NCI-H1694 (cell line): ENCODE results near the gene MCM7.

Experiments used
- DNase-seq: peaks from one replicate; lab custom pipeline; 2025; lab: John Stamatoyannopoulos, UW

Gene MCM7

DNA sequence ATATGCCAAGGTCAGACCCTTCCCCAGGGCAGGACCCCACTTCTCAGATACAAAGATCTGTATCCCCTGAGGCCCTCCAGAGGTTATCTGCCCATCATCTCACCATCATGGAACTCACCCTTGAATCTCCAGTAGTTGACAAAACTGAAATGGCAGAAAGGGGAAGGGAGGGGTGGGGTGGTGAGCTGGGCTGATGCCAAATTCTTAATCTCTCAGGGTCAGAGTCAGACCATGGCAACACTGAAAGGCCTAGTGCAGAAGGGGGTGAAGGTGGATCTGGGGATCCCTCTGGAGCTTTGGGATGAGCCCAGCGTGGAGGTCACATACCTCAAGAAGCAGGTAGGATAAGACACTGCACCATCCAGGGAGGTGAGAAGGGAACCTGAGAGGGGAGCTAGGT lies 21.4 kb upstream of the MCM7 start:
- DNase-seq: no peak

- no peak for DNase-seq
These were observed 20.9 kb upstream of the MCM7 start for GRCh38 chr7:100122067-100122466.

- no peak for DNase-seq
These were observed 19.5 kb upstream of the MCM7 start for GRCh38 chr7:100120733-100121036.

- DNase-seq: peak; percentile 66
These were observed 19.0 kb upstream of the MCM7 start for GRCh38 chr7:100119970-100120732.

GRCh38 chr7:100119072-100119969 lies 18.1 kb upstream of the MCM7 start, which contains the start of the genes CNPY4 and TAF6:
TSS of gene CNPY4 (plus strand) at chr7:100119634. CDS start at chr7:100119745, 111 bp downstream.
TSS of gene TAF6 (minus strand) at chr7:100119358. CDS start at chr7:100114209, 5,149 bp downstream.
- DNase-seq: peak; percentile 94

- DNase-seq: no peak
These were observed 17.3 kb upstream of the MCM7 start for GRCh38 chr7:100118388-100119071.

- no peak for DNase-seq
These were observed 13.8 kb upstream of the MCM7 start for GRCh38 chr7:100115026-100115425.

DNA sequence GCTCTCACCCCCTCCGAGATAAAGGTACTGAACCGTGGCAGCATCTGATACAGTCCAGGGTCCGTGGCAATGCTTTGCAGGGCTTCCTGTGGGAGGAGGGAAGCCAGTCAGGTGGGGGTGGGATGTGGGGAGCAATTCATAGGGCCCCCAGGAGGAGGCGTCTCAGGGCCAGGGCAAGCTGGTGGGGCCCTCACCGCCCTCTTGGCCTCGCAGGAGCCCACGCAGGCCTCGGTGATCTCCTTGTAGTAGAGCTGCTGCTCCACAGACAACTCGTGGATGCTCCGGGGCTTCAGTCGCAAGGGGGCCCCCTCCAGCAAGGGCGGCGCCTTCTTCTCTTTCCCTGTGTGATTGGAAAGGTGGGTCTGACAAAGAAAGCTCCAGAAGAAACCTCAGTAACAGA lies 10.7 kb upstream of the MCM7 start:
- DNase-seq: no peak

DNA sequence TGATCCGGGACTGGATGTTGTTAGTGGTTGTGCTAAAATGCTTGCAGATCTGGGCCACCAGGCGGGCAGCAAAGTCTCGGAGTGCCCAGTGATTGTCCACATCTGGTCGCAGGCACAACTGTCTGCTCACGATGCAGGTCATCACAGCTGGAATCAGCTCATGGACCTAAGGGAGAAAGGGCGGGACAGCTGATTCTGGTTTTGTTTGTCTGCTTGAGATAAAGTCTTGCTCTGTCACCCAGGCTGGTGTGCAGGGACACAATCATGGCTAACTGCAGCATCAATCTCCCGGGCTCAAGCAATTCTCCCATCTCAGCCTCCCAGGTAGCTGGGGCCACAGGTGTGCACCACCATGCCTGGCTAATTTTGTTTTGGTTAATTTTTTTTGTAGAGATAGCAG lies 10.0 kb upstream of the MCM7 start:
- no peak for DNase-seq

DNA sequence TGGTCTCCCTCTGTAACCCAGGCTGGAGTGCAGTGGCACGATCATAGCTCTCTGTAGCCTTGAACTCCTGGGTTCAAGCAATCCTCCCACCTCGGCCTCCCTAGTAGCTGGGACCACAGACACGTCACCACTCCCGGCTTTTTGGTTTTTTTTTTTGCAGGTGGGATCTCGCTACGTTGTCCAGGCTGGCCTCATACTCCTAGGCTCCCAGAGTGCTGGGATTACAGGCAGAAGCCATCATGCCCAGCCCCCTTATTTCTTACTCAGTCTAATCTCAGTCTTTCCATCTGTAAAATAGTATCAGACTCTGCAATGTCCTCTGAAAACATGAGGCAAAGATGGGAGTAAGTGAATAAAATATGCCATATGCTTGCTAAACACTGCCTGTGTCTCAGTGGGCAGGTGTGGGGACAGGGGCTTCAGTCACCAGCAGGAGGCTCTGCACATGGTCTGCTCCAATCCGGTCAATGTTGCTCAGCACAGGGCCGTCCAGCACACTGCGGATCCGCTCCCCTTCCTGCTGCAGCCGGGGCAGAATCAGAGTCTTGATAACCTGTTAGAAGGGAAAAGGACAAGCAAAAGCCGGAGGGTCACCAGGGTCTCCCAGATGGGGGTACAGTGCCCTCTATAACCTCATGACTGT lies 8.4 kb upstream of the MCM7 start:
- DNase-seq: no peak

DNA sequence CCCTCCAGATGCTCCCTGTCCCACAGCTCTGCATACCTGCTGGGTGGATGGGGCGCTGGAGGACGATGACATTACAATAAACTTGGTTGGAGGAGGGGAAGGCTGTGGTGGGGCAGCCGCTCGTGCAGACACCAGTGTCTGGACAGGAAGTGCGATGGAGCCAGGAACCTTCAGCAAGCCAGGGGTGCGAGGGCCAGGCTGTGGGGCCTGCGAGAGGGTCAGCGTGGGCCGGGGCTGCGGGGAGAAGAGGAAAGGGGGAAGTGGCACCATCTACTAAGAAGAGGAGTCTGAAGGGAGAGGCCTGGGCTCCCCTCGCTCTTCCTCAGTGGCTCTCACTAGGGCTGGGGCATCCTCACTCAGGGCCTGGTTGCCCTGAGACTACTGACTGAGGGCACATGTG lies 6.7 kb upstream of the MCM7 start:
- no peak for DNase-seq

GRCh38 chr7:100107125-100107737 lies 6.0 kb upstream of the MCM7 start:
- DNase-seq: no peak

- DNase-seq: no peak
These were observed 5.4 kb upstream of the MCM7 start for GRCh38 chr7:100106633-100107032.

DNA sequence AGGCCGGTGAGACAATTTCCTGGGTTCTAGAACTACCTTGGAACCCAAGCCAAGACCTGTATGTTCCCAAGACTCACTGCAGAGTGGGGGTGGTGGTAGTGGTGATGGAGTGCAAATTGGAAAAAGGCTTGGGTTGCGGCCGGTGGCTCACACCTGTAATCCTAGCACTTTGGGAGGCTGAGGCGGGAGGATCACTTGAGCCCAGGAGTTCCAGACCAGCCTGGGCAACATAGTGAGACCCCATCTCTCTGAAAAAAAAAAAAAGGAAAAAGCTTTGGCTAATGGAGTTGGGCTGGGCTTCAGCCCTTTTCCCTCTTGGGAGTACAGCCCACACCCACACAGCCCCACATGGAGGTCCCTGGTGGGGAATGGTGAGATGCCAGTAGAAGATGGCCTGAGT lies 4.3 kb upstream of the MCM7 start:
- DNase-seq: no peak

DNA sequence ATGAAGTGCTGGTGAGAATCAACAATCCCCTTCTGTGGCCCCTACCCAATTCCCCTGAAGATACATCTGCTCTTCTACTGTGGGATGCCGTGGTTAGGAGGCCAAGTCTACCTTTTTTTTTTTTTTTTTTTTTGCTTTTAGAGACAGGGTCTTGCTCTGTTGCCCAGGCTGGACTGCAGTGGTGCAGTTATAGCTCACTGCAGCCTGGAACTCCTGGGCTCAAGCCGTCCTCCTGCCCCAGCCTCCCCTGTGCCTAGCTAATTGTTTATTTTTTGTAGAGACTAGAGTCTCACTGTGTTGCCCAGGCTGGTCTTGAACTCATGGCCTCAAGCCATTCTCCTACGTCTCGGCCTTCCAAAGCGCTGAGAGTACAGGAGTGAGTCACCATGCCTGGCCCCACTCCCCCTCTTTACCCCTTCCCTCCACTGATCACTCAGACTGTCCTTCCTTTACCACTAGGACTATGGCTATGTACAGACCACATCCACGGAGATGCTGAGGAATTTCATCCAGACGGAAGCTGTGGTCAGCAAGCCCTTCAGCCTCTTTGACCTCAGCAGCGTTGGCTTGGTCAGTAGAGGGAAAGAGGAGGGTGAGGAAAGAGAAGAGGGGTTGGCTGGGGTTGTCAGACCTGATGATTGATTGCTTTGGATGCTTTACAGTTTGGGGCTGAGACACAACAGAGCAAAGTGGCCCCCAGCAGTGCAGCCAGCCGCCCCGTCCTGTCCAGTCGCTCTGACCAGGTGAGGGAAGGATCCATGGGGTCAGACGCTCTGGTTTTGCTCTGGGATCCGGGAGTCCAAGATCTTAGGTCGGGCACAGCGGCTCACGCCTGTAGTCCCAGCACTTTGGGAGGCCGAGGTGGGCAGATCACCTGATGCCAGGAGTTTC lies 2.0 kb upstream of the MCM7 start:
- DNase-seq: no peak

DNA sequence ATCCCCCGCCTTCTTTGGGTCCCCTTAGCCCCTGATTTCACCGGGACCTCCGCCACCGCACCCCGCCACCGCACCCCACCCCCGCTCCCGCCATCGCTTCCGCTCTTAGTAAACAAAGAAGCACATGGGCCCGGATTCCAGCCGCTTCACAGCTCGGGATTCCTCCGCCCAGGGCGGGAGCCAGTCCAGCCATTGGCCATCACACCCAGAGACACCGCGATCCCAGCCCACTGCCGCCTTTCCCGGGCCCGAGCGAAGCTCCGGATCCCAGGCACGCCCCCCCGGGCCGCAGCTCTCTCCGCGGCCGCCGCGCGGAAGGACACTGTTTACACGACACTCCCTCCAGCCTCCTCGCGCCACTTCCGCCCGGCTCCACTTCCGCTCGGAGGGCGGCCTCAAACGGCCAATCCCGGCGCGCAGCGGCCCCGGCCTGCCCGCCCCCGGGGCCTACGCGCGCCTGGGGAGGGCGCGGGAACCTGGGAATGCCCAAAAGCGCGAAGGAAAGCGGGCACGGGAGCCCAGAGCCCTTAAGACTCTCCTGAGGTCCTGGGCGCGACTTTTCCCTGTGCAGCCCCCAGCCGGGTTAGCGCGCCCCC lies 679 bp downstream of the MCM7 start:
- DNase-seq: peak; percentile 87

- DNase-seq: no peak
These were observed 1.7 kb downstream of the MCM7 start for GRCh38 chr7:100099452-100099851.

- DNase-seq: no peak
These were observed 2.3 kb downstream of the MCM7 start for GRCh38 chr7:100098913-100099312.

GRCh38 chr7:100095704-100096103 lies 5.5 kb downstream of the MCM7 start:
- DNase-seq: no peak

DNA sequence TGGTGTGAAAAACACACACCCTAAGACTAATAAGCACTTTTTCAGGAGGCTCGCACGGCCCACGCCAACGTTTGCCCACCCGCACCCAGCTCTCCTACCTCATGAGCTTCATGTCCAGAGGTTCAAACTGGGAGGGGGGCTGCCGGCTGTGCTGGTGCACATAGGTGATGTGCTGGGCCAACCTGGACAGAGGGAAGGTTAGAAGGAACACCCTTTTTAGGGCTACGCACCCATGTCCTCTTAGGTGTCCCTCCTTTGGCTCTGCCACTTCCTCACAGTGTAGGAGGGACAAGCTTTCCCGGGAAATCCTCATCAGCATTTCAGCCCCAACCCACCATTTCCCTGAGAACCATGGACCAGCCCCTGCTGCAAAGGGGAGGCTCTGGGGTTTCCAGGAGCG lies 5.9 kb downstream of the MCM7 start:
- DNase-seq: no peak
